HG02798 (cell line): ENCODE measurements around the gene OR2M3.
"Not testable (repeated sequence)": the region's sequence is repeated elsewhere in the genome, so short reads cannot be mapped to it uniquely, and the experiment has no call there.

Experiments
- ATAC-seq: cut with Tn5 transposase; IDR thresholded peaks from one replicate; pipeline ENCODE4 v1.9.1; 2021; ENCODE audit warnings: mild to moderate bottlenecking; ENCODE audit not compliant: unreplicated experiment, poor library complexity

The OR2M3 gene, protein sequence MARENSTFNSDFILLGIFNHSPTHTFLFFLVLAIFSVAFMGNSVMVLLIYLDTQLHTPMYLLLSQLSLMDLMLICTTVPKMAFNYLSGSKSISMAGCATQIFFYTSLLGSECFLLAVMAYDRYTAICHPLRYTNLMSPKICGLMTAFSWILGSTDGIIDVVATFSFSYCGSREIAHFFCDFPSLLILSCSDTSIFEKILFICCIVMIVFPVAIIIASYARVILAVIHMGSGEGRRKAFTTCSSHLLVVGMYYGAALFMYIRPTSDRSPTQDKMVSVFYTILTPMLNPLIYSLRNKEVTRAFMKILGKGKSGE

GRCh38 chr1:248196965-248197364 lies at the start of gene OR2M3:
TSS of gene OR2M3 (plus strand) at chr1:248197265. CDS start at chr1:248203068, 5,803 bp downstream.
- no peak for ATAC-seq

- peak; percentile 37 for ATAC-seq
Observed at GRCh38 chr1:248152056-248152827, 44.8 kb upstream of the OR2M3 start.

GRCh38 chr1:248155927-248156326 lies 41.1 kb upstream of the OR2M3 start:
- no peak for ATAC-seq

- no peak for ATAC-seq
Observed at GRCh38 chr1:248158758-248159157, 38.3 kb upstream of the OR2M3 start.

GRCh38 chr1:248164031-248164430 lies 33.0 kb upstream of the OR2M3 start:
- no peak for ATAC-seq

GRCh38 chr1:248165186-248165585 lies 31.9 kb upstream of the OR2M3 start:
- no peak for ATAC-seq

- ATAC-seq = no peak
Observed at GRCh38 chr1:248174521-248174920, 22.5 kb upstream of the OR2M3 start, which contains the start of gene OR2M2. TSS of gene OR2M2 (plus strand) at chr1:248174821. CDS start at chr1:248179986, 5,165 bp downstream.

DNA sequence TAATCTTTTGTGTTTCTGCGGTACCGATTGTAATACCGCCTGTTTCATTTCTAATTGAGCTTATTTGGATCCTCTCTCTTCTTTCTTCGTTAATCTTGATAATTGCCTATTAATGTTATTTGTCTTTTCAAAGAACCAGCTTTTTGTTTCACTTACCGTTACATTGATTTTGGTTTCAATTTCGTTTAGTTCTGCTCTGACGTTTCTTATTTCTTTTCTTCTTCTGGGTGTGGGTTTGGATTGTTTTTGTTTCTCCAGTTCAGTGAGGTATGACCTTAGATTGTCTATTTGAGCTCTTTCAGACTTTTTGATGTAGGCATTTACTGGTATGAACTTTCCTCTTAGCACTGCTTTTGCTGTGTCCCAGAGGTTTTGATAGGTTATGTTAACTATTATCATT lies 13.1 kb upstream of the OR2M3 start:
- ATAC-seq = no peak

- no peak for ATAC-seq
Observed at GRCh38 chr1:248187363-248187762, 9.7 kb upstream of the OR2M3 start.

- no peak for ATAC-seq
Observed at GRCh38 chr1:248189026-248189425, 8.0 kb upstream of the OR2M3 start.

DNA sequence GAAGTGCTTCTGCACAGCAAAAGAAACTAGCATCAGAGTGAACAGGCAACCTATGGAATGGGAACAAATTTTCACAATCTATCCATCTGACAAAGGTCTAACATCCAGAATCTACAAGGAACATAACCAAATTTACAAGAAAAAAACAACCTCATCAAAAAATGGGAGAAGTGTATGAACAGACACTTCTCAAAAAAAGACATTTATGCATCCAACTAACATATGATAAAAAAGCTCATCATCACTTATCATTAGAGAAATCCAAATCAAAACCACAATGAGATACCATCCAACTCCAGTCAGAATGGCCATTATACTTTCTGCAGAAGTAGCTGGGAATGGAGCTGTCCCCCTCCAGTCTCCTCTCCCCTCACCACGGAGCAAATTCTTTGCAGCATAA lies 2.9 kb upstream of the OR2M3 start:
- ATAC-seq = no peak

DNA sequence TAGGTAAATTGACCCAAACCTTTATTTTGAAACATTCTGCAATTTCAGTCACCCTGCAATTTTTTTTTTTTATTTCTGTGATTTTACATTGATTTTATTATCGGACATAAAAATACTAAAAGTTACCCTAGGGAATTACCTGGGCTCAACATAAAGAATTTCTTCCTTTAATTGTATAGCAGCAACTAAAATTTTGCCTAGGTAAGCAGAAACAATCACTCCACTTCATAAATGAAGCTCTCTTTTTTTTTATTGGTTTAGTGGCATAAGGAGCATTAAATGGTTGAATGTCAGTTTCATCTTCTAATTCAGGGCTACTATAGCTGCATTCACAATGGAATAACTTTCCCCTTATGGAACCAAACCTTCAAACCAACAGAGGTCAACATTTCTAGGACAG lies 18.8 kb downstream of the OR2M3 start:
- no peak for ATAC-seq

- ATAC-seq = no peak
Observed at GRCh38 chr1:248225537-248225936, 28.5 kb downstream of the OR2M3 start.

DNA sequence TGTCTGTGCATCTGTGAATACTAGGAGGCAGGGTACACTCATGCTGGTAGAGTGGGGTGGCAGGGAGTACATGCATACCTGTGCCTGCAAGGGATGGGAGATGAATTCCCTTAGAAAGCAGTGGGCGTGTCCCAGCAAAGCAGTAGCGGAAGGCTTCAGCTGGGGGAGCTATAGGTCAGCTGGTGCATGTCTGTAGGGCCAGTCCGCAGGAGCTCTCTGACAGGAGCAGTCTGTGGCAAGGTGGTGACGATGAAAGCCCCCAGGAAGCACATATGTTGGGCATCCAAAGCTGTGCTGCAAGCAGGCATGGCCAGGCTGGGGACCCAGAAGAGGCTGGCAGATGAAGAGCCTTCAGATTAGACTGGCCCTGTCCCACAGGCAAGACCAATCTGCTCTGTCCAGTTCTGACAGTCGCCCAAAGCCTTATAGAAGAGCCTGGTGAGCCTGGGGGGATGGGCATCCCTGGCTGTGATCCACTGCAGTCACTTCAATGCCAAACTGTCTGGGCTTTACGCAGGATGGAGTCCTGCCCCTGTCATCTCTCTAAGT lies 32.4 kb downstream of the OR2M3 start:
- ATAC-seq = no peak

GRCh38 chr1:248231117-248231516 lies 34.1 kb downstream of the OR2M3 start, which contains the start of gene OR2M4:
TSS of gene OR2M4 (plus strand) at chr1:248231417. CDS start at chr1:248238929, 7,512 bp downstream.
- no peak for ATAC-seq

DNA sequence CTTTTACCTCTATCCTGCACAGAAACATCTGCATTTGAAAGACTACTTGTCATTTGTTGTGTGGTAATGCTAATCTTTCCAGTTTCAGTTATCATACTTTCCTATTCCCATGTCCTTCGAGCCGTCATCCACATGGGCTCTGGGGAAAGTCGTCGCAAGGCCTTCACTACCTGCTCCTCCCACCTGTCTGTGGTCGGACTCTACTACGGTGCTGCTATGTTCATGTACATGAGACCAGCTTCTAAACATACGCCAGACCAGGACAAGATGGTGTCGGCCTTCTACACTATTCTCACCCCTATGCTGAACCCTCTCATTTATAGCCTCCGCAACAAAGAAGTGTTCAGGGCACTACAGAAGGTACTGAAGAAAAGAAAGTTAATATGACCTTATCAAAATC lies 42.4 kb downstream of the OR2M3 start:
- no peak for ATAC-seq

GRCh38 chr1:248243204-248243603 lies 46.1 kb downstream of the OR2M3 start:
- ATAC-seq = peak; percentile 85

DNA sequence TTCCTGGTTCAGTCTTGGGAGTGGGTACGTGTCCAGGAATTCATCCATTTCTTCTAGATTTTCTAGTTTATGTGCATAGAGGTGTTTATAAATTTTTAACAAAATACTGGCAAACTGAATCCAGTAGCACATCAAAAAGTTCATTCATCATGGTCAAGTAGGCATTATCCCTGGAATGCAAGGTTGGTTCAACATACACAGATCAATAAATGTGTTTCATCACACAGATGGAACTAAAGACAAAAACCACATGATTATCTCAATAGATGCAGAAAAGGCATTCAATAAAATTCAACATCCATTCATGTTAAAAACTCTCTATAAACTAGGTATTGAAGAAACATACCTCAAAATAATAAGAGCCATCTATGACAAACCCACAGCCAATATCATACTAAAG lies 62.2 kb downstream of the OR2M3 start:
- not testable (repeated sequence) for ATAC-seq
